ACC112 (cell line): ENCODE measurements around the gene NT5DC2.
A peak's percentile ranks its signal among the peaks of the same experiment; 100 is the strongest.

Experiments used
- H2AFZ ChIP-seq: fragments of 200-600 bp; sonication (generic); one replicate; pipeline ENCODE4 v1.6.0; 2017; ENCODE audit warnings: antibody characterized with exemption, low read length; ENCODE audit not compliant: unreplicated experiment
- H3K27ac ChIP-seq: fragments of 200-600 bp; sonication (generic); 2 replicates; pipeline ENCODE4 v1.5.1; 2014; ENCODE audit warnings: low read depth, mild to moderate bottlenecking, antibody characterized with exemption, low read length, moderate library complexity
- H3K27me3 ChIP-seq: fragments of 200-600 bp; sonication (generic); 2 replicates; pipeline ENCODE4 v1.6.1; 2014; ENCODE audit warnings: mild to moderate bottlenecking, antibody characterized with exemption, low read length, moderate library complexity, mixed read lengths; ENCODE audit not compliant: insufficient read depth
- H3K36me3 ChIP-seq: fragments of 200-600 bp; sonication (generic); 2 replicates; pipeline ENCODE4 v1.6.1; 2016; ENCODE audit warnings: mild to moderate bottlenecking, antibody characterized with exemption, low read length, moderate library complexity, mixed read lengths; ENCODE audit not compliant: insufficient read depth
- H3K4me1 ChIP-seq: fragments of 200-600 bp; sonication (generic); one replicate; pipeline ENCODE4 v1.6.1; 2016; ENCODE audit warnings: low read length, mixed read lengths; ENCODE audit not compliant: insufficient read depth, unreplicated experiment, control insufficient read depth
- H3K4me3 ChIP-seq: fragments of 200-600 bp; sonication (generic); 2 replicates; pipeline ENCODE4 v1.5.1; 2014; ENCODE audit warnings: mild to moderate bottlenecking, low read depth, low read length
- H3K79me2 ChIP-seq: fragments of 200-600 bp; sonication (generic); one replicate; pipeline ENCODE4 v1.6.0; 2016; ENCODE audit warnings: low read length; ENCODE audit not compliant: control insufficient read depth, unreplicated experiment, insufficient read depth

The NT5DC2 gene

GRCh38 chr3:52536369-52537164 is 2.9 kb upstream of the NT5DC2 start, which contains the start of gene UQCC5:
UQCC5 (plus strand) TSS chr3:52536605; CDS start chr3:52536756, 151 bp downstream.
- Histone ChIP-seq H3K4me3 (peak within 1 kb of the TSS; percentile 94), H3K27me3 (no peaks in the 10 kb centered on the region), H3K27ac (peak within 1 kb of the TSS; percentile 77), H3K79me2 (peaks cover 68% of the 10 kb centered on the region), H3K4me1 (peaks cover 47% of the 10 kb centered on the region), H2AFZ (peak within 1 kb of the TSS; percentile 47), H3K36me3 (peaks cover 16% of the 10 kb centered on the region; the same call in 1 of the 2 replicates)

- Histone ChIP-seq H3K4me3 (peak overlapping the region; percentile 58), H3K36me3 (peaks cover 11% of the 10 kb centered on the region; the same call in 1 of the 2 replicates), H3K27ac (no peak overlapping the region), H3K27me3 (no peaks in the 10 kb centered on the region), H3K4me1 (peaks cover 53% of the 10 kb centered on the region), H3K79me2 (peaks cover 68% of the 10 kb centered on the region), H2AFZ (no peak overlapping the region)
These were observed 2.4 kb upstream of the NT5DC2 start for GRCh38 chr3:52536112-52536368.

- 0 out of 2 replicates have a peak, but pooled peaks cover 6% of the 10 kb centered on the region for H3K36me3 ChIP-seq
- peak overlapping the region; percentile 88 for H3K4me3 ChIP-seq
- H3K4me1 ChIP-seq = peaks cover 58% of the 10 kb centered on the region
- H3K27me3 ChIP-seq = no peaks in the 10 kb centered on the region
- H2AFZ ChIP-seq = no peak overlapping the region
- no peak overlapping the region for H3K27ac ChIP-seq
- H3K79me2 ChIP-seq = peaks cover 68% of the 10 kb centered on the region
These were observed 1.9 kb upstream of the NT5DC2 start for GRCh38 chr3:52535411-52536111.

- Histone ChIP-seq H2AFZ (peak overlapping the region; percentile 73), H3K4me3 (peak overlapping the region; percentile 88), H3K4me1 (peaks cover 59% of the 10 kb centered on the region), H3K79me2 (peaks cover 69% of the 10 kb centered on the region), H3K36me3 (no peaks in the 10 kb centered on the region), H3K27ac (peak overlapping the region; percentile 44; the same call in 1 of the 2 replicates), H3K27me3 (no peaks in the 10 kb centered on the region)
These were observed 875 bp upstream of the NT5DC2 start for GRCh38 chr3:52534281-52535183.

- Histone ChIP-seq H3K27ac (no peak overlapping the region), H3K79me2 (peaks cover 61% of the 10 kb centered on the region), H3K4me1 (peaks cover 46% of the 10 kb centered on the region), H3K36me3 (peaks cover 2% of the 10 kb centered on the region; the same call in 1 of the 2 replicates), H3K4me3 (peak overlapping the region; percentile 83), H2AFZ (peak overlapping the region; percentile 79), H3K27me3 (no peaks in the 10 kb centered on the region)
These were observed 627 bp downstream of the NT5DC2 start for GRCh38 chr3:52532838-52533622.

- Histone ChIP-seq H3K27ac (no peak overlapping the region), H3K36me3 (peaks cover 5% of the 10 kb centered on the region; the same call in 1 of the 2 replicates), H3K79me2 (peaks cover 56% of the 10 kb centered on the region), H2AFZ (no peak overlapping the region), H3K4me1 (peaks cover 41% of the 10 kb centered on the region), H3K4me3 (peak overlapping the region; percentile 83), H3K27me3 (no peaks in the 10 kb centered on the region)
These were observed 1.2 kb downstream of the NT5DC2 start for GRCh38 chr3:52532517-52532837.

GRCh38 chr3:52531860-52532516 is 1.7 kb downstream of the NT5DC2 start:
- H3K79me2 ChIP-seq = peaks cover 51% of the 10 kb centered on the region
- H3K36me3 ChIP-seq = peaks cover 5% of the 10 kb centered on the region; the same call in 1 of the 2 replicates
- no peak overlapping the region for H2AFZ ChIP-seq
- peaks cover 44% of the 10 kb centered on the region for H3K4me1 ChIP-seq
- 0 out of 2 replicates have a peak overlapping the region, but pooled peaks have one; percentile 21 for H3K27ac ChIP-seq
- H3K27me3 ChIP-seq = no peaks in the 10 kb centered on the region
- H3K4me3 ChIP-seq = peak overlapping the region; percentile 83

- peaks cover 5% of the 10 kb centered on the region; the same call in 1 of the 2 replicates for H3K36me3 ChIP-seq
These were observed 2.5 kb downstream of the NT5DC2 start for GRCh38 chr3:52530918-52531826.

More at GRCh38 chr3:52530918-52531826, 2.5 kb downstream of the NT5DC2 start:
- H3K27me3 ChIP-seq = no peaks in the 10 kb centered on the region
- no peak overlapping the region for H3K27ac ChIP-seq
- peaks cover 47% of the 10 kb centered on the region for H3K79me2 ChIP-seq
- peaks cover 47% of the 10 kb centered on the region for H3K4me1 ChIP-seq
- H3K4me3 ChIP-seq = peak overlapping the region; percentile 83; the same call in 1 of the 2 replicates
- H2AFZ ChIP-seq = no peak overlapping the region
